IMR-90 (cell line): ENCODE data around the gene TNS3. TPM values are rescaled to one million over a fixed set of nuclear protein-coding genes. Genes with fewer than 3 reads are reported as not detected.

Experiments used
- ATAC-seq: fragments of 200-7000 bp; cut with Tn5 transposase; 2 replicates; pipeline ENCODE4 v1.9.1; 2020; ENCODE audit warnings: low read depth, mild to moderate bottlenecking, moderate library complexity
- BruUV-seq: library from RNA; stranded (reverse); fragments of 400-500 nt; replicated peaks from 2 replicates; lab custom pipeline; 2021; lab: Mats Ljungman, UMichigan
- CTCF ChIA-PET: fragments of 300-600 bp; formaldehyde crosslinking; extraction: SDS; loops from one replicate; lab custom pipeline; 2021; ENCODE audit warnings: antibody characterized with exemption; lab: Yijun Ruan, JAX
- POLR2A ChIA-PET: fragments of 300-600 bp; sonication (Branson Sonifier 250); formaldehyde crosslinking; loops from one replicate; lab custom pipeline; 2022; ENCODE audit warnings: antibody characterized with exemption; ENCODE audit not compliant: unreplicated experiment; lab: Charles Lee
- DNase-seq: peaks from one replicate; pipeline ENCODE4 v3.0.0; 2013
- H2AFZ ChIP-seq: replicated peaks from 2 replicates; pipeline ENCODE3; 2013; ENCODE audit warnings: low read length, mild to moderate bottlenecking; ENCODE audit not compliant: poor library complexity
- H2AK5ac ChIP-seq: 2 replicates; pipeline ENCODE4 v1.6.1; 2013; ENCODE audit warnings: low read depth, low read length, inconsistent platforms
- H2AK9ac ChIP-seq: replicated peaks from 2 replicates; pipeline ENCODE3; 2013; ENCODE audit warnings: mild to moderate bottlenecking, low read depth, low read length, moderate library complexity; ENCODE audit not compliant: poor library complexity
- H2BK120ac ChIP-seq: 2 replicates; pipeline ENCODE4 v1.6.1; 2013; ENCODE audit warnings: low read depth, low read length, inconsistent platforms
- H2BK15ac ChIP-seq: 3 replicates; pipeline ENCODE4 v1.6.1; 2013; ENCODE audit warnings: low read depth, low read length, inconsistent platforms
- H2BK20ac ChIP-seq: 2 replicates; pipeline ENCODE4 v1.6.1; 2013; ENCODE audit warnings: low read depth, mild to moderate bottlenecking, inconsistent platforms, low read length, moderate library complexity
- H2BK5ac ChIP-seq: 2 replicates; pipeline ENCODE4 v1.6.1; 2013; ENCODE audit warnings: mild to moderate bottlenecking, low read depth, low read length, inconsistent platforms; ENCODE audit not compliant: poor library complexity, severe bottlenecking
- H3K14ac ChIP-seq: replicated peaks from 2 replicates; pipeline ENCODE4 v1.6.1; 2013; ENCODE audit warnings: low read depth, low read length, inconsistent platforms
- H3K18ac ChIP-seq: 2 replicates; pipeline ENCODE4 v1.6.1; 2013; ENCODE audit warnings: low read depth, low read length, control low read depth
- H3K23ac ChIP-seq: 2 replicates; pipeline ENCODE4 v1.6.1; 2013; ENCODE audit warnings: low read depth, low read length, inconsistent platforms
- H3K27ac ChIP-seq: 2 replicates; pipeline ENCODE4 v1.5.1; 2013; ENCODE audit warnings: mild to moderate bottlenecking, control low read depth, low read length; ENCODE audit not compliant: insufficient read depth
- H3K27me3 ChIP-seq: 2 replicates; pipeline ENCODE4 v1.6.1; 2013; ENCODE audit warnings: low read length; ENCODE audit not compliant: control insufficient read depth, insufficient read depth
- H3K36me3 ChIP-seq: 2 replicates; pipeline ENCODE4 v1.6.1; 2013; ENCODE audit warnings: low read length, mixed read lengths; ENCODE audit not compliant: control insufficient read depth, insufficient read depth
- H3K4ac ChIP-seq: 2 replicates; pipeline ENCODE4 v1.6.1; 2013; ENCODE audit warnings: low read depth, low read length, inconsistent platforms
- H3K4me1 ChIP-seq: 2 replicates; pipeline ENCODE4 v1.6.1; 2013; ENCODE audit warnings: low read length, mixed read lengths; ENCODE audit not compliant: control insufficient read depth, insufficient read depth
- H3K4me2 ChIP-seq: 2 replicates; pipeline ENCODE4 v1.6.1; 2013; ENCODE audit warnings: low read depth, mild to moderate bottlenecking, control low read depth, low read length, moderate library complexity
- H3K4me3 ChIP-seq: 2 replicates; pipeline ENCODE4 v1.5.1; 2013; ENCODE audit warnings: low read depth, mild to moderate bottlenecking, control low read depth, low read length, moderate library complexity; ENCODE audit not compliant: insufficient read depth
- H3K56ac ChIP-seq: 2 replicates; pipeline ENCODE4 v1.6.1; 2013; ENCODE audit warnings: low read length, inconsistent platforms; ENCODE audit not compliant: insufficient read depth; ENCODE audit errors: extremely low read depth
- H3K79me1 ChIP-seq, 2 experiments: 2 replicates each; pipeline ENCODE4 v1.6.1; 2013; ENCODE audit warnings: low read length in 2 of 2, inconsistent platforms in 1 of 2, low read depth in 1 of 2
- H3K9ac ChIP-seq: 2 replicates; pipeline ENCODE4 v1.6.1; 2013; ENCODE audit warnings: low read depth, low read length, control low read depth
- H3K9me1 ChIP-seq: 2 replicates; pipeline ENCODE4 v1.6.1; 2013; ENCODE audit warnings: low read length, inconsistent platforms; ENCODE audit not compliant: insufficient read depth
- H3K9me3 ChIP-seq: 2 replicates; pipeline ENCODE4 v1.6.1; 2013; ENCODE audit warnings: low read length; ENCODE audit not compliant: control insufficient read depth, insufficient read depth
- H4K20me1 ChIP-seq: 2 replicates; pipeline ENCODE4 v1.6.1; 2013; ENCODE audit warnings: low read length, inconsistent platforms; ENCODE audit not compliant: insufficient read depth
- H4K5ac ChIP-seq: 2 replicates; pipeline ENCODE4 v1.6.1; 2013; ENCODE audit warnings: mild to moderate bottlenecking, low read depth, low read length, control low read depth
- H4K8ac ChIP-seq, 2 experiments: 2 replicates each; pipeline ENCODE4 v1.6.1; 2013; ENCODE audit warnings: low read depth in 2 of 2, low read length in 2 of 2, control low read depth in 1 of 2, inconsistent platforms in 1 of 2
- H4K91ac ChIP-seq: 2 replicates; pipeline ENCODE4 v1.6.1; 2013; ENCODE audit warnings: low read depth, low read length, inconsistent platforms; ENCODE audit not compliant: insufficient read depth
- BHLHE40 ChIP-seq: fragments of 150-350 bp; IDR thresholded peaks from 2 replicates; pipeline ENCODE4 v1.6.1; 2016; ENCODE audit warnings: mild to moderate bottlenecking, low read depth, low read length
- CEBPB ChIP-seq: IDR thresholded peaks from 2 replicates; pipeline ENCODE4 v1.6.1; 2012; ENCODE audit warnings: low read depth, low read length, improper control_type of control experiment
- MAFK ChIP-seq: IDR thresholded peaks from 2 replicates; pipeline ENCODE4 v1.6.1; 2012; ENCODE audit warnings: low read depth, low read length, improper control_type of control experiment
- MAZ ChIP-seq: IDR thresholded peaks from 2 replicates; pipeline ENCODE4 v1.6.1; 2012; ENCODE audit warnings: low read depth, mild to moderate bottlenecking, low read length, improper control_type of control experiment, moderate library complexity, borderline replicate concordance
- MXI1 ChIP-seq: IDR thresholded peaks from 2 replicates; pipeline ENCODE4 v1.6.1; 2012; ENCODE audit warnings: low read depth, mild to moderate bottlenecking, low read length, moderate library complexity, borderline replicate concordance
- NFE2L2 ChIP-seq: fragments of 150-350 bp; IDR thresholded peaks from 2 replicates; pipeline ENCODE4 v1.6.1; 2016; ENCODE audit warnings: low read depth, mild to moderate bottlenecking, low read length
- POLR2A ChIP-seq: IDR thresholded peaks from 2 replicates; pipeline ENCODE4 v1.6.1; 2012; ENCODE audit warnings: mild to moderate bottlenecking, low read depth, low read length
- RAD21 ChIP-seq: IDR thresholded peaks from 2 replicates; pipeline ENCODE4 v1.6.1; 2012; ENCODE audit warnings: low read length, improper control_type of control experiment
- RCOR1 ChIP-seq: IDR thresholded peaks from 2 replicates; pipeline ENCODE4 v1.6.1; 2012; ENCODE audit warnings: mild to moderate bottlenecking, low read length, improper control_type of control experiment; ENCODE audit not compliant: insufficient replicate concordance
- RFX5 ChIP-seq: IDR thresholded peaks from 2 replicates; pipeline ENCODE4 v1.8.0; 2012; ENCODE audit warnings: low read depth, mild to moderate bottlenecking, low read length, moderate library complexity
- SMC3 ChIP-seq: fragments of 150-350 bp; IDR thresholded peaks from 2 replicates; pipeline ENCODE4 v1.6.1; 2016; ENCODE audit warnings: low read depth, mild to moderate bottlenecking, antibody characterized with exemption, low read length, moderate library complexity
- WGBS, 2 experiments: methylation state at CpG; one replicate each; pipeline versions ENCODE4 v1.1.5 to v1.1.7; 2013; ENCODE audit warnings: missing lambda C conversion rate in 2 of 2; ENCODE audit not compliant: insufficient read length in 1 of 2; ENCODE audit errors: extremely low coverage in 2 of 2; 5-methylcytosine and 5-hydroxymethylcytosine counted together
- dilution Hi-C: fragments of 300-500 bp; cut with HindIII; formaldehyde crosslinking; loops from one replicate; pipeline ENCODE4 v1.14.3; 2018; ENCODE audit warnings: low sequenced_read_pairs; ENCODE audit not compliant: unreplicated experiment
- in situ Hi-C: fragments of 300-500 bp; cut with MboI; formaldehyde crosslinking; loops from 3 replicates; pipeline ENCODE4 v1.14.3; 2019; ENCODE audit warnings: low sequenced_read_pairs, inconsistent platforms, mixed read lengths
- intact Hi-C: fragments of 100-400 bp; cut with micrococcal nuclease; formaldehyde crosslinking; loops from 2 replicates; pipeline ENCODE4 v1.10.0; 2022
- polyA plus RNA-seq, 3 experiments: library from polyadenylated mRNA; depleted of rRNA; stranded (reverse); fragments of >200 nt; gene quantifications; 2 replicates each; pipeline ENCODE4 v1.2.3, GENCODE V29; 2012; ENCODE audit warnings: low replicate concordance in 1 of 3
- total RNA-seq: library from RNA; depleted of rRNA; stranded (reverse); fragments of >200 nt; gene quantifications from 2 replicates; pipeline ENCODE4 v1.2.3, GENCODE V29; 2012
- TF ChIP-seq, protein P1 (sequence below): fragments of 150-350 bp; IDR thresholded peaks from 2 replicates; pipeline ENCODE4 v1.6.1; 2016; ENCODE audit warnings: low read depth, mild to moderate bottlenecking, low read length, moderate library complexity, borderline replicate concordance
- TF ChIP-seq, protein P2 (sequence below): conservative IDR thresholded peaks from 2 replicates; pipeline ENCODE4 v1.5.1; 2012; ENCODE audit warnings: mild to moderate bottlenecking, low read depth, low read length, improper control_type of control experiment
- TF ChIP-seq, protein P3 (sequence below): fragments of 150-350 bp; IDR thresholded peaks from 2 replicates; pipeline ENCODE4 v1.6.1; 2017; ENCODE audit warnings: mild to moderate bottlenecking, antibody characterized with exemption, low read length, low read depth

Gene TNS3
- total and polyA plus RNA-seq, 2 of the 4 experiments (the other 2 are of a cell fraction): 64.3 to 79.2 TPM

DNA sequence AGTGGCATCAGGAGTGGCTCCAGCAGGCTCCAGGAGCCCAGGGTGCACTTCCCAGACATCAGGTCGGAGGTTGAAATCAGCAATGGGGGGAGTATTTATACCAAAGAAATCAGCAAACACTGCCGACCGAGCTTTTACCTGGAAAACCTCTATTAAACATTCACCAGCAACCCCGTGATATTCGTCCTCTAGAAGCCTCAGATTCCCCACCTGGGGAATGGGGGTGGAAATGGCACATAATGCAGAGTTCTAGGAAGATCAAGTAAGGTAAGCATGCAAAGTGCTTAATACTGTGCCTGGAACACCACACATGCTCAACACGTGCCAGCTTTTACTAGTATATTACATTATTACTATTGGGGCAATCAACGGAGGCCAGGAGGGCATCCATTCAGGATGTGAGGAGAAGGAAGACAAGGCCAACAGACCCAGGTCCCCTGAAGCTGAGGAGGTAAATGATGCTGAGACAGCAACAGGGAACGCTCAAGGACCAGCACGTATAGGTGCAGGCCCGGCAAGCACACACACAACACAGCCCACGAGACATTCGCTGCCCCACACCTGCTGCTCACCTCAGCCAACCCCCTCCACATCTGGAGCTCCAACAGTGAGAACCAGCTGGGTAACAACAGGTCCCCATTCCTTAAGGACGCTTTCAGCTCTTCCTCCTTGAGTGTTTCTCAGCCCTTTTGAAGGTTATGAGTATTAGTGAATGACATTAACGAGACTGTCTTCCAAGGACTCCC, 125.5 kb downstream of the TNS3 start:
- CTCF ChIA-PET: interaction anchor here (0.6 kb wide), 1 partner anchor 290 kb away, joined by 3 read pairs; no protein-coding TSS in a partner anchor
- ATAC-seq (no peak), DNase-seq (no peak)
- POLR2A ChIA-PET: interaction anchor here (0.6 kb wide), 1 partner anchor 237 kb away, joined by 3 read pairs; no protein-coding TSS in a partner anchor
- peak overlapping the region; percentile 18; the same call in 1 of the 2 replicates for H2BK120ac ChIP-seq
- WGBS, 2 experiments: no CpG with 5 or more reads among the region's 14 CpGs
- H2BK20ac ChIP-seq: peak overlapping the region; percentile 13; the same call in 1 of the 2 replicates
- H3K9me3 ChIP-seq: no peaks in the 10 kb centered on the region
- H3K36me3 ChIP-seq: no peaks in the 10 kb centered on the region
- no peak overlapping the region for H3K9ac ChIP-seq
- peak overlapping the region; percentile 33; the same call in 1 of the 3 replicates for H2BK15ac ChIP-seq
- H3K27ac ChIP-seq: no peak overlapping the region
- no peak overlapping the region for H3K56ac ChIP-seq
- peaks cover 43% of the 10 kb centered on the region for H4K20me1 ChIP-seq
- no peak overlapping the region for H3K18ac ChIP-seq
- BruUV-seq: no TSS peak
- intact Hi-C loops: no loop called here
- peaks cover 47 to 90% of the 10 kb centered on the region in 2 experiments for H3K79me1 ChIP-seq
- H3K27me3 ChIP-seq: no peaks in the 10 kb centered on the region
- H3K4ac ChIP-seq: peak overlapping the region; percentile 53
- peak overlapping the region; percentile 82 for H2AK5ac ChIP-seq
- peak overlapping the region; percentile 35 for H3K14ac ChIP-seq
- H3K4me3 ChIP-seq: no peak overlapping the region
- H2BK5ac ChIP-seq: no peak overlapping the region
- peak overlapping the region; percentile 45 for H2AFZ ChIP-seq
- no peak overlapping the region for H4K5ac ChIP-seq
- H3K9me1 ChIP-seq: peaks cover 54% of the 10 kb centered on the region
- H3K4me2 ChIP-seq: no peak overlapping the region
- peaks cover 52% of the 10 kb centered on the region for H3K4me1 ChIP-seq
- no peak overlapping the region; the same call in 1 of the 2 replicates for H4K91ac ChIP-seq
- in situ Hi-C loops: no loop called here
- peak overlapping the region; percentile 40 for H2AK9ac ChIP-seq
- dilution Hi-C loops: no loop called here
- no peak overlapping the region for H3K23ac ChIP-seq
- H4K8ac ChIP-seq: peak overlapping the region in 1 of 2 experiments; percentile 11; a peak in 1 of 4 replicates
- TF ChIP-seq RCOR1 (no peak), BHLHE40 (no peak), RFX5 (no peak), POLR2A (no peak), NFE2L2 (no peak), SMC3 (no peak), MAFK (no peak), MAZ (no peak), CEBPB (no peak), RAD21 (no peak), MXI1 (no peak)
- TF ChIP-seq, protein P1, sequence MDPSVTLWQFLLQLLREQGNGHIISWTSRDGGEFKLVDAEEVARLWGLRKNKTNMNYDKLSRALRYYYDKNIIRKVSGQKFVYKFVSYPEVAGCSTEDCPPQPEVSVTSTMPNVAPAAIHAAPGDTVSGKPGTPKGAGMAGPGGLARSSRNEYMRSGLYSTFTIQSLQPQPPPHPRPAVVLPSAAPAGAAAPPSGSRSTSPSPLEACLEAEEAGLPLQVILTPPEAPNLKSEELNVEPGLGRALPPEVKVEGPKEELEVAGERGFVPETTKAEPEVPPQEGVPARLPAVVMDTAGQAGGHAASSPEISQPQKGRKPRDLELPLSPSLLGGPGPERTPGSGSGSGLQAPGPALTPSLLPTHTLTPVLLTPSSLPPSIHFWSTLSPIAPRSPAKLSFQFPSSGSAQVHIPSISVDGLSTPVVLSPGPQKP: no peak
- TF ChIP-seq, protein P2, sequence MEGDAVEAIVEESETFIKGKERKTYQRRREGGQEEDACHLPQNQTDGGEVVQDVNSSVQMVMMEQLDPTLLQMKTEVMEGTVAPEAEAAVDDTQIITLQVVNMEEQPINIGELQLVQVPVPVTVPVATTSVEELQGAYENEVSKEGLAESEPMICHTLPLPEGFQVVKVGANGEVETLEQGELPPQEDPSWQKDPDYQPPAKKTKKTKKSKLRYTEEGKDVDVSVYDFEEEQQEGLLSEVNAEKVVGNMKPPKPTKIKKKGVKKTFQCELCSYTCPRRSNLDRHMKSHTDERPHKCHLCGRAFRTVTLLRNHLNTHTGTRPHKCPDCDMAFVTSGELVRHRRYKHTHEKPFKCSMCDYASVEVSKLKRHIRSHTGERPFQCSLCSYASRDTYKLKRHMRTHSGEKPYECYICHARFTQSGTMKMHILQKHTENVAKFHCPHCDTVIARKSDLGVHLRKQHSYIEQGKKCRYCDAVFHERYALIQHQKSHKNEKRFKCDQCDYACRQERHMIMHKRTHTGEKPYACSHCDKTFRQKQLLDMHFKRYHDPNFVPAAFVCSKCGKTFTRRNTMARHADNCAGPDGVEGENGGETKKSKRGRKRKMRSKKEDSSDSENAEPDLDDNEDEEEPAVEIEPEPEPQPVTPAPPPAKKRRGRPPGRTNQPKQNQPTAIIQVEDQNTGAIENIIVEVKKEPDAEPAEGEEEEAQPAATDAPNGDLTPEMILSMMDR: no peak
- TF ChIP-seq, protein P3, sequence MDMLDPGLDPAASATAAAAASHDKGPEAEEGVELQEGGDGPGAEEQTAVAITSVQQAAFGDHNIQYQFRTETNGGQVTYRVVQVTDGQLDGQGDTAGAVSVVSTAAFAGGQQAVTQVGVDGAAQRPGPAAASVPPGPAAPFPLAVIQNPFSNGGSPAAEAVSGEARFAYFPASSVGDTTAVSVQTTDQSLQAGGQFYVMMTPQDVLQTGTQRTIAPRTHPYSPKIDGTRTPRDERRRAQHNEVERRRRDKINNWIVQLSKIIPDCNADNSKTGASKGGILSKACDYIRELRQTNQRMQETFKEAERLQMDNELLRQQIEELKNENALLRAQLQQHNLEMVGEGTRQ: no peak
